GM12864 (cell line): ENCODE data around the gene IL1R2.

Experiments
- DNase-seq: peaks from one replicate; pipeline ENCODE4 v3.0.0-alpha.2; 2011; ENCODE audit warnings: low read depth
- H3K4me3 ChIP-seq: 2 replicates; pipeline ENCODE4 v1.5.1; 2011; ENCODE audit warnings: mild to moderate bottlenecking, low read depth, low read length, control low read depth
- CTCF ChIP-seq: IDR thresholded peaks from 2 replicates; pipeline ENCODE4 v1.5.1; 2011; ENCODE audit warnings: low read depth, mild to moderate bottlenecking, moderate library complexity, low read length, control low read depth, inconsistent platforms; ENCODE audit errors: missing control alignments

The IL1R2 gene

GRCh38 chr2:101963198-101963597 lies 28.6 kb upstream of the IL1R2 start:
- H3K4me3 ChIP-seq, result no peak overlapping the region
- no peak for TF ChIP-seq CTCF
- no peak for DNase-seq

- no peak overlapping the region for H3K4me3 ChIP-seq
- no peak for TF ChIP-seq CTCF
- no peak for DNase-seq
Observed at GRCh38 chr2:101967826-101968513, 23.8 kb upstream of the IL1R2 start.

GRCh38 chr2:101969723-101970122 lies 22.0 kb upstream of the IL1R2 start:
- no peak for DNase-seq
- H3K4me3 ChIP-seq, result no peak overlapping the region
- TF ChIP-seq CTCF, result no peak

- TF ChIP-seq CTCF, result no peak
- no peak overlapping the region for H3K4me3 ChIP-seq
- no peak for DNase-seq
Observed at GRCh38 chr2:101970901-101971300, 20.9 kb upstream of the IL1R2 start.

- TF ChIP-seq CTCF, result no peak
- no peak overlapping the region for H3K4me3 ChIP-seq
- no peak for DNase-seq
Observed at GRCh38 chr2:101971836-101972235, 19.9 kb upstream of the IL1R2 start.

GRCh38 chr2:101972621-101973434 lies 18.9 kb upstream of the IL1R2 start:
- no peak for TF ChIP-seq CTCF
- H3K4me3 ChIP-seq, result no peak overlapping the region
- DNase-seq, result no peak

GRCh38 chr2:101974663-101975062 lies 17.1 kb upstream of the IL1R2 start:
- no peak for DNase-seq
- no peak for TF ChIP-seq CTCF
- no peak overlapping the region for H3K4me3 ChIP-seq
